ENCODE measurements around the gene HNRNPCL1. TPM values are rescaled to one million over a fixed set of nuclear protein-coding genes. Genes with fewer than 3 reads are reported as not detected.
"Not testable (repeated sequence)": the region's sequence is repeated elsewhere in the genome, so short reads cannot be mapped to it uniquely, and the experiment has no call there.

The HNRNPCL1 gene
- total RNA-seq, result not detected
- polyA plus RNA-seq, result not detected
- long read RNA-seq, donor 1, result 0 reads
- long read RNA-seq, donor 2, result 0 reads

- H3K36me3 ChIP-seq; H3K4me1 ChIP-seq; H3K27ac ChIP-seq; DNase-seq; H3K9me3 ChIP-seq; H3K4me3 ChIP-seq; intact Hi-C loops (cut with DNase I; ENCODE audit: low total_unique reads): not testable (repeated sequence)
- H3K27me3 ChIP-seq (replicated peaks in 1 of 7), result peaks cover 0 to 10% (median 0%) of the 10 kb centered on the region in 7 donors
- 77 to 94% (median 88%) methylated on average over 7 of the region's 7 CpGs for WGBS, 5 donors
Measured at GRCh38 chr1:12848620-12849019, at the start of gene HNRNPCL1. HNRNPCL1 (minus strand) TSS chr1:12848720; CDS start chr1:12848289, 431 bp downstream.

- 100% methylated on average over 1 of the region's 1 CpG; no CpG with 5 or more reads in 4 of the 5 donors for WGBS, 5 donors
Measured at GRCh38 chr1:12898170-12898569, 49.6 kb upstream of the HNRNPCL1 start, which contains the start of gene PRAMEF10. PRAMEF10 (minus strand) TSS chr1:12898270; CDS start chr1:12895847, 2,423 bp downstream.

GRCh38 chr1:12886101-12886500, 37.6 kb upstream of the HNRNPCL1 start, which contains the start of gene PRAMEF4:
PRAMEF4 (minus strand) TSS chr1:12886201; CDS start chr1:12883394, 2,807 bp downstream.
- DNase-seq; H3K27ac ChIP-seq; H3K36me3 ChIP-seq; H3K4me1 ChIP-seq; H3K9me3 ChIP-seq; H3K27me3 ChIP-seq (replicated peaks in 1 of 7); H3K4me3 ChIP-seq; intact Hi-C loops (cut with DNase I; ENCODE audit: low total_unique reads): not testable (repeated sequence)
- 46 to 89% (median 78%) methylated on average over 3 of the region's 3 CpGs for WGBS, 5 donors

More at GRCh38 chr1:12898170-12898569, 49.6 kb upstream of the HNRNPCL1 start, which contains the start of gene PRAMEF10:
- H3K27ac ChIP-seq; H3K4me1 ChIP-seq; H3K36me3 ChIP-seq; H3K4me3 ChIP-seq; H3K27me3 ChIP-seq (replicated peaks in 1 of 7); DNase-seq; intact Hi-C loops (cut with DNase I; ENCODE audit: low total_unique reads); H3K9me3 ChIP-seq: not testable (repeated sequence)

- H3K27ac ChIP-seq; intact Hi-C loops (cut with DNase I; ENCODE audit: low total_unique reads); H3K9me3 ChIP-seq; DNase-seq; H3K36me3 ChIP-seq; H3K4me1 ChIP-seq; H3K4me3 ChIP-seq; H3K27me3 ChIP-seq (replicated peaks in 1 of 7): not testable (repeated sequence)
- 75 to 91% (median 79%) methylated on average over 3 of the region's 4 CpGs for WGBS, 5 donors
Measured at GRCh38 chr1:12878453-12878852, 29.9 kb upstream of the HNRNPCL1 start.

- H3K36me3 ChIP-seq; H3K27me3 ChIP-seq (replicated peaks in 1 of 7); H3K27ac ChIP-seq; H3K4me3 ChIP-seq; intact Hi-C loops (cut with DNase I; ENCODE audit: low total_unique reads); DNase-seq; H3K4me1 ChIP-seq; H3K9me3 ChIP-seq: not testable (repeated sequence)
- WGBS, 5 donors, result 87 to 100% (median 92%) methylated on average over 1 to 5 of the region's 7 CpGs; no CpG with 5 or more reads in 1 of the 5 donors
Measured at GRCh38 chr1:12863131-12863880, 14.8 kb upstream of the HNRNPCL1 start.

- H3K27ac ChIP-seq; intact Hi-C loops (cut with DNase I; ENCODE audit: low total_unique reads): not testable (repeated sequence)
- WGBS, 5 donors, result 56 to 90% (median 74%) methylated on average over 1 to 2 of the region's 2 CpGs
Measured at GRCh38 chr1:12856786-12857185, 8.3 kb upstream of the HNRNPCL1 start, which contains the start of gene PRAMEF2. PRAMEF2 (plus strand) TSS chr1:12857086; CDS start chr1:12859010, 1,924 bp downstream.

GRCh38 chr1:12851779-12852178, 3.3 kb upstream of the HNRNPCL1 start:
- intact Hi-C loops (cut with DNase I; ENCODE audit: low total_unique reads), result no loop called here
- H3K27me3 ChIP-seq (replicated peaks in 1 of 7), result peaks cover 0 to 4% (median 0%) of the 10 kb centered on the region in 7 donors
- WGBS, 5 donors, result 66 to 85% (median 72%) methylated on average over 4 of the region's 4 CpGs
- H3K27ac ChIP-seq, result no peak overlapping the region
- peaks cover 0 to 5% (median 0%) of the 10 kb centered on the region in 8 donors for H3K9me3 ChIP-seq
- H3K4me1 ChIP-seq, result no peaks in the 10 kb centered on the region
- no peaks in the 10 kb centered on the region for H3K36me3 ChIP-seq
- H3K4me3 ChIP-seq, result no peak overlapping the region
- TF ChIP-seq POLR2A (IDR thresholded peaks at IDR 0.05) (no peak), POLR2AphosphoS5 (IDR thresholded peaks at IDR 0.05) (no peak), CTCF (IDR thresholded peaks at IDR 0.05 in 8 of 11, conservative IDR thresholded peaks at IDR 0.05 in 3 of 11) (no peak)
- no peak for DNase-seq

More at GRCh38 chr1:12856786-12857185, 8.3 kb upstream of the HNRNPCL1 start, which contains the start of gene PRAMEF2:
- not testable (repeated sequence) for H3K36me3 ChIP-seq; H3K4me1 ChIP-seq; DNase-seq; H3K9me3 ChIP-seq; H3K4me3 ChIP-seq; H3K27me3 ChIP-seq (replicated peaks in 1 of 7)

- H3K36me3 ChIP-seq; H3K4me1 ChIP-seq; H3K27me3 ChIP-seq (replicated peaks in 1 of 7); DNase-seq; H3K4me3 ChIP-seq; intact Hi-C loops (cut with DNase I; ENCODE audit: low total_unique reads); H3K27ac ChIP-seq; H3K9me3 ChIP-seq: not testable (repeated sequence)
- WGBS, 5 donors, result 50 to 64% (median 59%) methylated on average over 2 of the region's 2 CpGs
Measured at GRCh38 chr1:12833251-12833650, 15.3 kb downstream of the HNRNPCL1 start.

GRCh38 chr1:12831310-12831709, 17.2 kb downstream of the HNRNPCL1 start, which contains the start of gene PRAMEF11:
PRAMEF11 (minus strand) TSS chr1:12831410; CDS start chr1:12828789, 2,621 bp downstream.
- H3K27ac ChIP-seq; intact Hi-C loops (cut with DNase I; ENCODE audit: low total_unique reads); H3K4me1 ChIP-seq; H3K36me3 ChIP-seq; DNase-seq; H3K4me3 ChIP-seq; H3K27me3 ChIP-seq (replicated peaks in 1 of 7); H3K9me3 ChIP-seq: not testable (repeated sequence)
- WGBS, 5 donors, result 56 to 72% (median 64%) methylated on average over 3 of the region's 3 CpGs
